GM12891 (cell line): Measurements from ENCODE around the gene SLC26A1.

Experiments used
- DNase-seq: peaks from one replicate; pipeline ENCODE4 v3.0.0; 2011; ENCODE audit warnings: low spot score; ENCODE audit not compliant: insufficient read length
- FAIRE-seq: peaks from 2 replicates; lab custom pipeline; 2011; peaks lifted over from hg19 to GRCh38; lab: Jason Lieb, UNC
- PAX5 ChIP-seq: IDR thresholded peaks from 2 replicates; pipeline ENCODE4 v1.6.1; 2011; ENCODE audit warnings: low read length, moderate library complexity, mild to moderate bottlenecking; ENCODE audit not compliant: insufficient read depth, severe bottlenecking
- POLR2A ChIP-seq: IDR thresholded peaks from 2 replicates; pipeline ENCODE4 v1.6.1; 2011; ENCODE audit warnings: low read depth, low read length, control low read depth
- POLR2AphosphoS5 ChIP-seq: IDR thresholded peaks from 2 replicates; pipeline ENCODE4 v1.6.1; 2011; ENCODE audit warnings: low read depth, low read length, control low read depth
- POU2F2 ChIP-seq: IDR thresholded peaks from 2 replicates; pipeline ENCODE4 v1.6.1; 2011; ENCODE audit warnings: low read depth, mild to moderate bottlenecking, control low read depth, low read length, moderate library complexity
- SPI1 ChIP-seq: IDR thresholded peaks from 2 replicates; pipeline ENCODE4 v1.6.1; 2011; ENCODE audit warnings: low read depth, low read length, control low read depth
- TAF1 ChIP-seq: IDR thresholded peaks from 2 replicates; pipeline ENCODE4 v1.6.1; 2011; ENCODE audit warnings: low read depth, low read length, control low read depth

SLC26A1 gene

DNA sequence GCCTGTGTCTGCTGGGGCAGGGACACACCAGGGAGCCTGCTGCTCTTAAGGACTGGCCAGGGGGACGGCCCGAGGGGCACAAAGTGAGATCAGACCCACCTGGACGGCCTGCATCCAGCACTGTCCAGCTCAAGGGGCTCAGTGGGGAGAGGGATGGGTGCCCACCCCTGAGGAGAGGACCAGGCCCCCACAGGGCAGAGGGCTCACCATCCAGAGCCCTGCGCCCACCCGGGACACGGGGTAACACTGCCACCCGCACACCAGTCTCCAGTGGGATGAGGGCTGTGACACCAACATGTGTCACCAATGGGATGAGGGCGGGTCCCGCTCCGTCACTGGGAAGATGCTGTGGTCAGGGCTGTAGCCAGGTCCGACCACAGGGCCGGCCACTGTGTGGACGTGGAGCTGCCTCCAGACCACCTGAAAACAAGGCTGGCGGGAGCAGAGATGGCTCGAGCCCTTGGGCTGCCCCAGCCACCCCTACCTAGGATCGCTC lies 33.0 kb downstream of the SLC26A1 start:
- no peak for FAIRE-seq
- TF ChIP-seq PAX5 (no peak), POLR2AphosphoS5 (no peak), POLR2A (no peak), TAF1 (no peak), SPI1 (no peak), POU2F2 (no peak)
- DNase-seq: no peak

DNA sequence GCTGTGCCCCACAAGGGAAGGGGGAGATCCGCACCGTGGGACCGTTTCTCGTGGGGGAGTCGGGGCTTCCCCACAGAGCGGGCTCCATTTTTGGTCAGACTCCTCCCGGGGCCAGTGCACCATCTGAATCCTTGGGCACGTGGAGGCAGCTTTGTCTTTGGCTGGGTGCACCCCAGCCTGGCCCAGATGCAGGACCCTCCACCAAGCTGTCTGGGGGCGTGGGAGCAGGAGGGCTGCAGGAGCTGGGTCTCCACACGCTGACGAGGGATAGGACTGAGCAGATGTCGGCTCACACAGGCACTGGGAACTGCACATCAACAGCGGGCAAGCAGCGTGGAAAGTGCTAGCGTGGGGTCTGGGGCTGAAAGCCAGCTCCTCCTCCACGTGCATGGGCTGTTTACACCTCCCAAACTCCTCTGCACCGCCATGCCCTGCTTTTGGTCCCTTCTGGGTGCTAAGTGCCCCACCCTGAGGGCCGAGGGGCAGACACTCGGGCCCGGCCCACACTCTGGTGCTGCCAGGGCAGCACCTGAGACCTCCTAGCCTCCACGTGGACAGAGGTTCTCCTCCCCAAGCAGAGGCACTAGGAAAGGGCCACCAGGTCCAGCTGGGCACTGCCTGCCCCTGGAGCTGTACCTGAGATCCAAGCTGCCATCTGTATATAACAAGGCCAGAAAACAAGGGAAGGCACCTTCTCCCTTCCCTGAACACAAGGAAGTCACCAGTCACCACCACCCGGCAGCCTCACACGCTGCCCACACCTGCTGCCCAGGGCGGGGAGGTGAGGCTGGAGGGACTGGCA lies 33.7 kb downstream of the SLC26A1 start:
- TF ChIP-seq SPI1 (no peak), TAF1 (no peak), POLR2A (no peak), POLR2AphosphoS5 (no peak), PAX5 (no peak), POU2F2 (no peak)
- DNase-seq (no peak), FAIRE-seq (no peak)

DNA sequence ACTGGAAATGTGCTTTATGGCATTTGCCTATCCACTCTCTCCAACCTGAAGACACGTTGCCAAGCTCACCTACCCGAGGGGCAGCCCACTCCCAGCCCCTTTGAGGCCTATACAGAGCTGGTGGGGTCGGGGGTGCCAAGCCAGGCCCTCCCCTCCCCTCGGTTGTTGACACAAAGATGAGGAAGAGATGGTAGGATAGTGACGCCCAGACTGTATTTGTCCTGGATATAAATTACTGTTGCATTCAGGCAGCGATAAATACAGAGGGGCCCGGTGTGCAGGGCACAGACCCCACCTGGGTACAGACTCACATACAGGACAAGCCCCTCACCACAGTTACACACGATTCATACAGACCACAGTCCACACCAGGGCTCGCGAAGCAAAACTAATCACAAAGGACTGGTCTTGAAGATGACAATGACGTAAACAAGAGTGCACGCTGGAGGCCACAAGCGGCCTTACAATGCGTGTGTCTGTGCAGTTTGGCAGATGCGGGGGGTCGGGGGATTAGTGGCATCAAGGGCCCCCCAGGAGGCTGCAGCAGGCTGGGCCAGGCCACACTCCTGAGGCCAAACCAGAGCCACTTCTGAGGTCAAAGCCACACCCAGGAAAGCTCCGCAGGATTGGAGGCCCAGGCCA lies 34.4 kb downstream of the SLC26A1 start:
- DNase-seq (no peak), FAIRE-seq (no peak)
- TF ChIP-seq POLR2AphosphoS5 (no peak), PAX5 (no peak), SPI1 (no peak), TAF1 (no peak), POLR2A (no peak)

DNA sequence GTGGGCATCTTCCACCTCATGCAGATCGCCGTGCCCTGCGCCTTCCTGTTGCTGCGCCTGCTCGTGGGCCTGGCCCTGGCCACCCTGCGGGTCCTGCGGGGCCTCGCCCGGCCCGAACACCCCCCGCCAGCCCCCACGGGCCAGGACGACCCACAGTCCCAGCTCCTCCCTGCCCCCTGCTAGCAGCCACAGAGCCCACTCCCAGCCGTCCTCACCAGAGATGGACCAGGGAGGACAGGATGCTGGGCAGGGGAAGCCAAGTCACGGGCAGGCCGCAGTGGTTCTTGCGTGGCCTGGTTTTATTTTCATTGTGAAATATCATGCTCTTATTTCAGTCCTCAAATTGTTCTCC lies 34.9 kb downstream of the SLC26A1 start:
- TF ChIP-seq POU2F2 (no peak), TAF1 (no peak), SPI1 (no peak), POLR2AphosphoS5 (no peak), POLR2A (no peak), PAX5 (no peak)
- FAIRE-seq (no peak), DNase-seq (no peak)

DNA sequence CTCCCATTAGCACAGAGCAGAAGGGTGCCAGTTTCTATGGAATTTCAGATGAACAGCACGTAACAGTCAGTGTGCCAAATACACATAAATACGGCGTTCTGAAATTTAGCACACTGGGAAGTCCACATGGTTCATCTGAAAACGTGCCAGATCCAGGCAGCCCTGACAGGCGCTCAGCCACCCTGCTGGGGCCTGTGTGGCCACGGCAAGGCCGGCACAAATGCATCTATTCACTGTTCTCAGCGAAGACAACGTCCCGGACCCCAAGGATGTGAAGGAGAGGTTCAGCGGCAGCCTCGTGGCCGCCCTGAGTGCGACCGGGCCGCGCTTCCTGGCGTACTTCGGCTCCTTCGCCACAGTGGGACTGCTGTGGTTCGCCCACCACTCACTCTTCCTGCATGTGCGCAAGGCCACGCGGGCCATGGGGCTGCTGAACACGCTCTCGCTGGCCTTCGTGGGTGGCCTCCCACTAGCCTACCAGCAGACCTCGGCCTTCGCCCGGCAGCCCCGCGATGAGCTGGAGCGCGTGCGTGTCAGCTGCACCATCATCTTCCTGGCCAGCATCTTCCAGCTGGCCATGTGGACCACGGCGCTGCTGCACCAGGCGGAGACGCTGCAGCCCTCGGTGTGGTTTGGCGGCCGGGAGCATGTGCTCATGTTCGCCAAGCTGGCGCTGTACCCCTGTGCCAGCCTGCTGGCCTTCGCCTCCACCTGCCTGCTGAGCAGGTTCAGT lies 35.5 kb downstream of the SLC26A1 start:
- no peak for FAIRE-seq
- no peak for TF ChIP-seq SPI1
- TF ChIP-seq POU2F2: no peak
- TF ChIP-seq TAF1: no peak
- no peak for TF ChIP-seq POLR2A
- no peak for TF ChIP-seq POLR2AphosphoS5
- TF ChIP-seq PAX5: no peak
- DNase-seq: no peak

- TF ChIP-seq POLR2AphosphoS5: no peak
- no peak for TF ChIP-seq POU2F2
- no peak for TF ChIP-seq TAF1
- TF ChIP-seq POLR2A: no peak
- no peak for TF ChIP-seq SPI1
- TF ChIP-seq PAX5: no peak
- FAIRE-seq (no peak), DNase-seq (no peak)
Observed at GRCh38 chr4:957231-957580, 36.0 kb downstream of the SLC26A1 start.

DNA sequence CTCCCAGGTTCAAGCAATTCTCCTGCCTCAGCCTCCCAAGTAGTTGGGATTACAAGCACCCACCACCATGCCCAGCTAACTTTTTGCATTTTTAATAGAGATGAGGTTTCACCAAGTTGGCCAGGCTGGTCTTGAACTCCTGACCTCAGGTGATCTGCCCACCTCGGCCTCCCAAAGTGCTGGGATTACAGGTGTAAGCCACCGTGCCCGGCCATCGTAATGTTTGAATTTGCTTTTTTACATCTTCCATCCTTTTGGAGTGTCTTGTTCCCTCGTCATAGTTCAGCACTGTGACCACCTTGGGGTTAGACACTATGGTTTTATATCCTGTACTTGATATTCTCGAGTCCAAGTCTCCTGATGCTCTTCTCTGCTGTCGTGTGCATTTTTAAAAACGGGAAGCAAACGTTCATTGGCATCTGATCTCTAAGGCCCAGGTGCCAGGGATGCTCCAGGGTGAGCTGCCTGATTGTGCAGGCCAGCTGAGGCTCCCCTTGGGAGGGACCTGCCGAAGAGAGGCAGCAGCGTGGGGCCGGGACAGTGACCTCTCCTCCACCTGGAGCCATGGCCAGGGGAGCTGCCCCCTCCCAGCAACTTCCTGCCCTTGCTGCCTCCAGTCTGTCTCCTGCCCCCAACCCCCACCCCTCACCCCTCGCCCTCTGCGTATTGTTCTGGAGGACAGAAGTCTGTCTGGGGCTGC lies 36.5 kb downstream of the SLC26A1 start:
- no peak for TF ChIP-seq SPI1
- TF ChIP-seq PAX5: no peak
- TF ChIP-seq POLR2AphosphoS5: no peak
- no peak for TF ChIP-seq POU2F2
- TF ChIP-seq TAF1: no peak
- TF ChIP-seq POLR2A: no peak
- DNase-seq (no peak), FAIRE-seq (no peak)

- no peak for TF ChIP-seq PAX5
- TF ChIP-seq SPI1: no peak
- no peak for TF ChIP-seq TAF1
- no peak for TF ChIP-seq POU2F2
- TF ChIP-seq POLR2A: no peak
- no peak for TF ChIP-seq POLR2AphosphoS5
- FAIRE-seq (no peak), DNase-seq (no peak)
Observed at GRCh38 chr4:955931-956381, 37.2 kb downstream of the SLC26A1 start.
